Adrenal gland (tissue), 5 donors: ENCODE results near the gene ATP9B.

Experiments
- CTCF ChIP-seq, 6 experiments: fragments of 450-650 bp in 4 of 6; fragments of 200-600 bp in 2 of 6; sonication (generic) in 1 of 6; IDR thresholded peaks; 1 replicate in 5 of 6; 2 replicates in 1 of 6; pipeline versions ENCODE4 v1.5.1 to v1.8.0; 2016 to 2021; ENCODE audit warnings: antibody characterized with exemption in 6 of 6, mild to moderate bottlenecking in 2 of 6, moderate library complexity in 1 of 6
- POLR2A ChIP-seq, 2 donors: fragments of 450-650 bp; IDR thresholded peaks; one replicate each; pipeline ENCODE4 v1.6.1; 2017; ENCODE audit warnings: antibody characterized with exemption in 2 of 2, mild to moderate bottlenecking in 2 of 2, moderate library complexity in 1 of 2
- donor health status: DM: no; HTN: no; CAD: no.

DNA sequence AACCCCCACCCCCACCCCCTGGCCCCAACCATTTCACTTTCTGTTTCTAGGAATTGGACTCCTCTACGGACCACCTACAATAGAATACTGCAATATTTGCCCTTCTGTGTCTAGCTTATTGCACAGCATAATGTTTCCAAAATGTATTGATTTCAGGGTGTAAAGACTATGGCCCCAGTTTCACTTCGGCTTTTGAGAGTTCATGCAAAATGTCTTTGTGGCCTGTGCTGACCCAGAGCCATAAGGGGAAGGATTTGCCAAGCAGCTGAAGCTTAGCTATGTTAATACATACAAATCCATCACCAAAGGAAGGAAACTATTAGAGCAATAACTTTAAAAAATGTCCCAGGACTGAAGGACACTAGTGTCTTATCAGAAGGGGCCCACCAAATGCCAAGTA lies 11.2 kb upstream of the ATP9B start:
- TF ChIP-seq CTCF (IDR thresholded peaks at IDR 0.05) (no peak), POLR2A (IDR thresholded peaks at IDR 0.05) (no peak)
